ENCODE data around the gene ADAMTSL4.
"Not testable (repeated sequence)": the region's sequence is repeated elsewhere in the genome, so short reads cannot be mapped to it uniquely, and the experiment has no call there.

ADAMTSL4 gene

GRCh38 chr1:150568594-150568966, 19.4 kb downstream of the ADAMTSL4 start:
- peak in 1 of 3 experiments; percentile 52 for DNase-seq

- DNase-seq = no peak
Measured at GRCh38 chr1:150572918-150573647, 23.9 kb downstream of the ADAMTSL4 start.

- DNase-seq = not testable (repeated sequence)
Measured at GRCh38 chr1:150573648-150574071, 24.5 kb downstream of the ADAMTSL4 start.

- peak in 1 of 3 experiments; percentile 23 for DNase-seq
Measured at GRCh38 chr1:150574260-150575071, 25.3 kb downstream of the ADAMTSL4 start.

DNA sequence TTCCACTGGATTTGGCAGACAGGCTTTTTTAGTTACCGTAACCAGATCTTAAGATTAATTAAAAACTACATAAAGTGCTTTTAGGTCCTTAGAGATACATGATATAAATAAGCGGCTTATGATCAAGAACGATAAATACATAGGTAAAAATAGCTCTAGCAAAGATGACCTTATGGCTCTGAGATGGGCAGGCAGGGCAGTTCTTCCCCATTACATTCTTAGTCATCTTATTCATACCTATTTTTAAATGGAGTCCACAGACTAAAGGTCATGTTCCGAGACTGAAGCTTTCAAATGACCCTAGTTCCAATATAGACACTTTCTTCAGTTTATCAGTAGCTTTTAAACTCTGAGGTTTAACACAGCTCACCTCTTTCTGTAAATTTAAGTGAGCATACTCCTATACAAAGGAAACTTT, 25.9 kb downstream of the ADAMTSL4 start:
- no peak for DNase-seq

DNA sequence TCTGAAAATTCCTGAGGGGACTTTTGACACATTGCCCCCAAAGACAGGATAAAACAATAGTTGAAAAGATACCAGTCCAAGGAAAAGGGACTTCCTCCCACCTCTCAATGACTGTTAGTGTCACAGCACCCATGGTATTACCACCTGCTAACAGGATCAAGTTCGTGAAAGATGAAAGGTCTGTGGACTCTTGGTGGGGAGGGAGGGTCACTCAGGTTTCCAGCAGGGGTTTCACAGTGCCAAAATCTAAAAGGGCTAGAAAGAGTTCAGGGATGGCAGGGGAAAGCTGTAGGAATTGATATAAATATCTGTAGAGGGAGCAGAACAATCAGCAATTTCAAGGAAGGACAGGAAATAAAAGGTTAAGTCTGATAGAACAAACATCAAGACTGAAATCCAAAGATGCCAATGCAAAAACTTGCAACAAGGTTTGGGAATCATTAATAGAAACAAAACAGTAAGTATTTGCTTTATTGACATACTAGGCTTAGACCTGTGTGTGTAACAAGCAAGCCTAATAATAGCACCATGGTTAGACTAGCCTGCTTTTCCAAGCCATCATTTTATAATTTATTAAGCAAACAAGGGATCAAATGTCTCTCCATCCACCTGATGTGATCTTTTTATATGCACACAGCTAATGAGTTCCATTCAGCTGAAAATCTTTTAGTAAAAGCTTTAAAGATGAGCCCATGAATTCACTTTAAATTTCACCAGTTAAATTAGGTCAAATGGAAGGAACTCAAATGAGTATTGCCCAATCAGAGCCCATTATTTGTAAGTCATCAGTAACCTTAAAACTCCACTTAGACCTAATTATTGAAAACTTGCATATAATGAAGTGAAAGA, 26.5 kb downstream of the ADAMTSL4 start:
- peak in 1 of 3 experiments; percentile 64 for DNase-seq

GRCh38 chr1:150576367-150576711, 27.1 kb downstream of the ADAMTSL4 start:
- no peak for DNase-seq

DNA sequence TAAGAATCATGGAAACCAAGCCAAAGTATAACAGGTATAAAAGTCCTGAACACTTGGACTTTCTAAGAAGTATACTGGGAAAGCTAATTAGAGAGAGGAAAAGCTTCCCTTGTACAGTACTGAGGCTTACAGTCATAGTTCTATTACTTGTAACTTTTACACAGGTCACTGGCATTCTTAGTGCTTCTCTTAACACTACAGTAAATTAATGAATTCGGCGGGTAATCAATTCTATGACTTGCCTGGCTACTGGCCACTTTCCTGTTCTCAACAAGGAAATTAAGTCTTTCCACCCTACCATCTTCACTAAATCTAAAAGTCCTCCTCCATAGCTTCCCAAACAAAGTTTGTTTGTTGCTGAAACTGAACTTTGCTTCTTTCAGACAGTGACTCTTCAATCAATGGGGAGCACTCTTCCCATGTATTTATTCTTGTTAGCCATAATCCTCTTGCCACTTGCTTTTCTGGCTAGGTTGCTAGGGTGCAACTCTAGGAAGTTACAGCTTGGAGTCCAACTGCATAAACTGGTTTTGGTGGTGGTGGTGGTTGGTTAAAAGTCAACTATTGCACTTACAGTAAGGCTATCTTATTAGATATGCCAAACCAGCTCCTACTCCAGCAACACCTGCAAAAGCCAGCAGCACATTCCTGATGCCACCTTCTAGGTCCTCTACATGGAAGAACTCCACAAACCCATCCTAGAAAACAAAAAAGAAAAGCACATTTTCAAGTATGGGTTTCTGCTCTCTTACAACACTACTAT, 27.8 kb downstream of the ADAMTSL4 start:
- peak in 1 of 3 experiments; percentile 30 for DNase-seq

GRCh38 chr1:150577557-150578271, 28.5 kb downstream of the ADAMTSL4 start:
- DNase-seq = peak in 2 of 3 experiments; percentile 46 to 71

DNA sequence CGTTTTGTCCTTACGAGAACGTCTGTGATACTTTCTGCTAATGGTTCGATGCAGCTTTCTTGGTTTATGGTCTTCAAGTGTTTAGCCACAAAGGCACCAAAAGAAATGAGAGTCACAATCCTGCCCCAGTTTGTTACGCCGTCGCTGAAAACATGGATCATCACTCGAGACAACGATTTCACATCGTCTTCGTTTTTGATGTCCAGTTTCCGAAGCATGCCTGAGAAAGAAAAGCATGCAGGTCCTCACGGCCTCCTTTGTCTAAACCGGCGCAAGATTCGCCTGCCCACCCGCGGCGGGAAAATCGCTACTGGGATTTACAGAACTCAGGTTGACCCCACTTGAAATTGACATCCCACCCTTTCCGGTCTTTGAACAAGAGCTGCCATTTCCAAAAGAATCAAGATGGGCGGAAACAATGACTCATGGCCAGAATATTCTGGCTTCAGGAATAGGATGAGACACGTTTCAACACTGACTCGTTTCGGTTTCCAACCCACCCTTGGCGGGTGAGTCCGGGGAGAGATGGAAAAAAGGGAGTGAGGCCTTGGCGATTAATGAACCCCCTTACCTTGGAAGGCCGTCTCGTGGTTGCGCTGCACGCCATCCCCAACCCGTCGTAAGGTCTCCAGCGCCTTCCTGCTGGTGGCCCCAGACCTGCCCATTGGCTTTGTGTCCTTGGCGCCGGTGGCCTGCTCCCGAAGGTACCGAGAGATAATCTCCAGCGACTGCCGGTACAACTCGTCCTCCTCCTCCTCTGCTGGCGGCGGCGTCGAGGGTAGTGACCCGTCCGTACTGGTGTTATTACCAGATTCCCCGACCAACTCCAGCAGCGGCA, 29.3 kb downstream of the ADAMTSL4 start:
- peak; percentile 69 to 87 (median 77) for DNase-seq

DNA sequence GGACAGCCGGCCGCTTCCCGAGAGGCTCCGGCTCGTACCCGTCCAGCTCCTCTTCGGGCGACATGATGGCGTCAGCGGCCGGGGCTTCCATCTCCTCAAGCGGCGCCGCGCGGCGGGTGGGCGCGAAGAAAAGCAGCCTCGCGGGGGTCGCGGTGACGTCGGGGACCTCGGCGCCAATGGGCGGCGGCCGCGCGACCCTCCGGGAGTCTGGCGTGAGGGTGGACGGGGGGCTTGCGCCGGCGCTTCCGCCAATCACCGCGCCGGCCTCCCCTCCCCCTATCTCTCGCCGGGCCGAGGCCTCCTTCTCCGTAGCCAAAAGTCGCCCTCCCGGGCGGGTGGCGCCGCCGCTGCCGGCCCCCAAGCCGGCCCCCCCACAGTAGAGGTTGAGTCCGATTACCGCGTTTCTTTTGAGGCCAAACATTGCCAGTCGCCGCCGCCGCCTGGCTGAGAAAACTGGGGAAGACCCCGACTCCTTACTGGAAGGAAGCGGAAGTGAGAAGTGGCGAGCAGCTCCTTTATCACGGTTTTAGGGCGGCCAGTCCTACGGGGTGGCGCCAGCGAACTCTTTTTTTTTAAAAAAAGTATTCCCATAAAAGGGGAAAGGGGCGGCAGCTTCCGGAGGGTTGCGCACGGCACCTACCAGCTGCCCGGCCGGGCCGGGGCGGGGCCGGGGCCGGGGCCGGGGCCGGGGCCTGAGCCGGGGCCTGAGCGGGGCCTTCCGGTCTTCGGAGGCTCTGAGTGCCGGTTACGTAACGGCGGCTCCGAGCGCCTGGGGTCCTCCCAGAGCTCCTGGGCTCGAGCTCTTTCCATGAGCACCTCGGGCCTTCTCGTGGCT, 30.1 kb downstream of the ADAMTSL4 start, which contains the start of gene MCL1:
Gene MCL1, minus strand, starts transcription at position 501 of the 835 bp plus-strand sequence. Its CDS starts 80 bp downstream, at position 421.
- peak; percentile 96 to 99 (median 97) for DNase-seq

DNA sequence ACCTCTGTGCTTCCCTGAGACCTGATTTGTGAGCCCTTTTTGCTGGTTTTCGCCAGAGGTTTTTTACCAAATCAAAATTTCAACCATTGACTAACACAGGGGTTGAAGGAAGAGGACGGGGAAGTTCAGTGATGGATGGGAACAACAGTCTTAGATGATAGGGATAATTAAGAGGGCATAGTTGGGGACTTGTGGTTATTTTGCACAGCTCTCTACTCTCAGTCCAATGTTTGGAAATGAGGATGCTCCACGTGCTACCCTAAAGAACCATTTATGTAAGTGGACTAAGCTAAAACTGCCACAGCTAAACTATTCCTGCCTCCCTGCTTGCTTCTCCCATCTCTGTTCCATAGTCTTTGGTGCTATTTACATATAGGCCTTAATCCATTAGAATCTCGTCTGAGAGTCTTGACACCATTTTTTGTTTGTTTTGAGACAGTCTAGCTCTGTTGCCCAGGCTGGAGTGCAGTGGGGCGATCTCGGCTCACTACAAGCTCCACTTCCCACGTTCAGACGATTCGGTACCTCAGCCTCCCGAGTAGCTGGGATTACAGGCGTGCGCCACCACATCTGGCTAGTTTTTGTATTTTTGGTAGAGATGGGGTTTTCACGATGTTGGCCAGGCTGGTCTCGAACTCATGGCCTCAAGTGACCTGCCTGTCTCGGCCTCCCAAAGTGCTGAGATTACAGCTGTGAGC, 30.9 kb downstream of the ADAMTSL4 start:
- DNase-seq = no peak

DNA sequence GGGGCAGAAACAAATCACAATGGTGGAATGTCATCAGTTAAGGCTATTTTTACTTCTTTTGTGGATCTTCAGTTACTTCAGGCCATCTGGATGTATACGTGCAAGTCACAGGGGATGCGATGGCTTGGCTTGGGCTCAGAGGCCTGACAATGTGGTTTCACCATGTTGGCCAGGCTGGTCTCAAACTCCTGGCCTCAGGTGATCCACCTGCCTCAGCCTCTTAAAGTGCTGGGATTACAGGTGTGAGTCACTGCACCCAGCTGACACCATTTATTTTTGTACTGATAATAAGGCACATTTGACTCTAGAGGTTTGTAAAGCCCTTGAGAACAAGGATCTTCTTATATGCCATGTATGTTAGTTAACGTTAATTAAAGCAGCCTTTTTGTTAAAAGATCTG, 31.8 kb downstream of the ADAMTSL4 start:
- not testable (repeated sequence) for DNase-seq

DNA sequence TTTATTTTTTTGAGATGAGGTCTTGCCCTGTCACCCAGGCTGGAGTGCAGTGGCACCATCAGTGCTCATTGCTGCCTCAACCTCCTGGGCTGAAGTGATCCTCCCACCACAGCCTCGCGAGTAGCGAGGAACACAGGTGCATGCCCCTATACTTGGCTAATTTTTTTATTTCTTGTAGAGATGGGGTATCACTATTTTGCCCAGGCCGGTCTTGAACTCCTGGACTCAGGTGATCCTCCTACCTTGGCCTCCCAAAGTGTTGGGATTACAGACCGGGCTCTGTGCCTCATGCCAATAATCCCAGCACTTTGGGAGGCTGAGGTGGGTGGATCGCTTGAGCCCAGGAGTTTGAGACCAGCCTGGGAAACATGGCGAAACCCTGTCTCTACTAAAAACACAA, 32.2 kb downstream of the ADAMTSL4 start:
- not testable (repeated sequence) for DNase-seq

- not testable (repeated sequence) for DNase-seq
Measured at GRCh38 chr1:150581962-150582361, 32.8 kb downstream of the ADAMTSL4 start.

GRCh38 chr1:150582371-150582770, 33.2 kb downstream of the ADAMTSL4 start:
- DNase-seq = no peak

DNA sequence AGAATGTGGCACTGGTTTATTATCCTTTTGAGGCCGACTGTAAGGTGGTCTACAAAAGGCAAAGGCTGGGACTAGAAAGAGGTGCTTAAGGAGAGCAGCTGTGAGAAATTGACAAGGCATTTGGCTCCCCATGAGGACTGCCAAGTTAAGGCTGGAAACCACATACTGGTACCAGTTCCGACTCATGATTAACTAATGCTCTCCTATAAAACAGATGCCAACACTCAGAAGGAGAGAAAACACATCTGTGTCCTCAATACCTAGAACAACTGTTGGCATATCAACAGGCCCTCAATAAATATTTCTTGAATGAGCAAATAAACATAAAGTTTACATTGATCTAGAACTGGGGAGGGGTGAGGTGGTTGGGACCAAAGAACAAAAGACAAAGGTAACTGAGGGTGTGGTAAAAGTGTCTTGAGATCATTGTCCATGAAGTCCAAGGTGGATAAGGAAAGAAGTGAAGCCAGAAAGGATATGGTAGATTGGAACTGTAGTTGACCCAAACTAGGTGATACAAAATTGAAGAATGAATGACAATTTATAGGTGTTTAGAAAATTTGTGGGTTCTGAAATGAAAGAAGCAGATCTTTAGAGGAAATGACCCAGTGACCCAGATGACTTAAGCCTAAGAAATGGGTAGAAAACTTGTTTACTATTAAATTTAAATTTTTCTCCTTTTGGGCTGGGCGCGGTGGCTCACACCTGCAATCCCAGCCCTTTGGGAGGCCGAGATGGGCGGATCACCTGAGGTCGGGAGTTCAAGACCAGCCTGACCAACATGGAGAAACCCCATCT, 47.1 kb downstream of the ADAMTSL4 start:
- no peak for DNase-seq

DNA sequence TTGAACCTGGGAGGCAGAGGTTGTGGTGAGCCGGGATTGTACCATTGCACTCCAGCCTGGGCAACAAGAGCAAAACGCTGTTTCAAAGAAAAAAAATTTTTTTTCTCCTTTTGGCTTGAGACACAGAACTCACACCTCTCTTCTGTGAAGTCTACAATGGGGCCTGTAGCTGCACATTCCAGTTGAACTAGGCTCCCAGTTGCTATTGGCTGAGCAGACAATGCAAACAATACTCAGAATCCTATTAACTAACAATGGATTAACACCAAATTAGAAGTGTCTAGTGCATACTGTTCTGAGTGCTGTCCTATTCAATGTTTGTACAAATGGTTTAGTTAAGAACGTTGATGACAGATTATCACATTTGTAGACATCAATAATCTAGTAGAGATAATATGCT, 47.8 kb downstream of the ADAMTSL4 start:
- no peak for DNase-seq
